Prostate gland (tissue), 2 donors: Measurements from ENCODE around the gene TAF9.

Source experiments
- POLR2A ChIP-seq: fragments of 450-650 bp; IDR thresholded peaks from one replicate; pipeline ENCODE4 v1.6.1; 2016; ENCODE audit warnings: antibody characterized with exemption, mild to moderate bottlenecking
- POLR2AphosphoS5 ChIP-seq: sonication (generic); formaldehyde crosslinking; IDR thresholded peaks from one replicate; pipeline ENCODE4 v1.6.1; 2017; ENCODE audit warnings: antibody characterized with exemption
- TF ChIP-seq, protein P1 (sequence below), 4 experiments: fragments of 200-600 bp in 2 of 4; fragments of 450-650 bp in 2 of 4; sonication (generic) in 2 of 4; IDR thresholded peaks; 1 replicate in 3 of 4; 2 replicates in 1 of 4; pipeline ENCODE4 v1.5.1; 2016 to 2019; ENCODE audit warnings: antibody characterized with exemption in 4 of 4, mild to moderate bottlenecking in 2 of 4, moderate library complexity in 2 of 4

GRCh38 chr5:69350664-69351063 lies 18.7 kb downstream of the TAF9 start:
- TF ChIP-seq, protein P1, sequence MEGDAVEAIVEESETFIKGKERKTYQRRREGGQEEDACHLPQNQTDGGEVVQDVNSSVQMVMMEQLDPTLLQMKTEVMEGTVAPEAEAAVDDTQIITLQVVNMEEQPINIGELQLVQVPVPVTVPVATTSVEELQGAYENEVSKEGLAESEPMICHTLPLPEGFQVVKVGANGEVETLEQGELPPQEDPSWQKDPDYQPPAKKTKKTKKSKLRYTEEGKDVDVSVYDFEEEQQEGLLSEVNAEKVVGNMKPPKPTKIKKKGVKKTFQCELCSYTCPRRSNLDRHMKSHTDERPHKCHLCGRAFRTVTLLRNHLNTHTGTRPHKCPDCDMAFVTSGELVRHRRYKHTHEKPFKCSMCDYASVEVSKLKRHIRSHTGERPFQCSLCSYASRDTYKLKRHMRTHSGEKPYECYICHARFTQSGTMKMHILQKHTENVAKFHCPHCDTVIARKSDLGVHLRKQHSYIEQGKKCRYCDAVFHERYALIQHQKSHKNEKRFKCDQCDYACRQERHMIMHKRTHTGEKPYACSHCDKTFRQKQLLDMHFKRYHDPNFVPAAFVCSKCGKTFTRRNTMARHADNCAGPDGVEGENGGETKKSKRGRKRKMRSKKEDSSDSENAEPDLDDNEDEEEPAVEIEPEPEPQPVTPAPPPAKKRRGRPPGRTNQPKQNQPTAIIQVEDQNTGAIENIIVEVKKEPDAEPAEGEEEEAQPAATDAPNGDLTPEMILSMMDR (IDR thresholded peaks at IDR 0.05): no peak
- TF ChIP-seq POLR2AphosphoS5 (no peak), POLR2A (no peak)
